ENCODE measurements around the gene AP2B1. TPM values are rescaled to one million over a fixed set of nuclear protein-coding genes. Genes with fewer than 3 reads are reported as not detected.

AP2B1 gene
- total RNA-seq, 1 experiment from 2014 or later, result 217 TPM

- peak overlapping the region in 2 of 3 experiments; percentile 17 to 96; a peak in 3 of 7 replicates for H3K27ac Mint-ChIP-seq
- Histone ChIP-seq H4K20me1 (ENCODE audit: control insufficient read depth, insufficient read depth, insufficient read length) (no peaks in the 10 kb centered on the region), H3K4me2 (ENCODE audit: insufficient read depth, insufficient read length, low read length) (peak overlapping the region; percentile 87), H4K91ac (ENCODE audit: insufficient read length, low read depth, low read length) (no peak overlapping the region), H2BK20ac (ENCODE audit: low read depth, low read length, poor library complexity, severe bottlenecking) (no peak overlapping the region), H3K23ac (ENCODE audit: insufficient read length, low read depth, low read length) (no peak overlapping the region), H3K27ac (ENCODE audit: insufficient read length, low read depth, low read length) (no peak overlapping the region), H2BK120ac (ENCODE audit: low read depth, low read length, poor library complexity, severe bottlenecking) (no peak overlapping the region), H3K27me3 (ENCODE audit: insufficient read depth, low read length) (no peaks in the 10 kb centered on the region), H4K5ac (ENCODE audit: insufficient read length, low read depth, low read length) (no peak overlapping the region), H2BK5ac (ENCODE audit: insufficient read length, low read length) (no peak overlapping the region), H3K79me2 (ENCODE audit: insufficient read depth, low read length) (no peaks in the 10 kb centered on the region), H2BK12ac (ENCODE audit: insufficient read length, low read depth, low read length) (no peak overlapping the region), H4K8ac (replicated peaks; ENCODE audit: insufficient read length, low read depth, low read length) (no peak overlapping the region), H3K23me2 (ENCODE audit: insufficient read length, low read depth, low read length, poor library complexity, severe bottlenecking) (peaks cover 8% of the 10 kb centered on the region), H3K4me1 (ENCODE audit: insufficient read depth, low read length) (no peaks in the 10 kb centered on the region), H3K18ac (ENCODE audit: insufficient read length, low read depth, low read length) (no peak overlapping the region), H3K79me1 (ENCODE audit: insufficient read depth, low read depth, low read length, poor library complexity, severe bottlenecking) (no peaks in the 10 kb centered on the region), H3K9me3 (ENCODE audit: control insufficient read depth, low read depth, low read length) (no peaks in the 10 kb centered on the region), H2BK15ac (ENCODE audit: low read depth, low read length) (no peak overlapping the region), H3K14ac (ENCODE audit: insufficient read depth, low read length) (no peak overlapping the region), H2AFZ (ENCODE audit: low read length) (no peak overlapping the region), H3T11ph (ENCODE audit: low read length) (no peak overlapping the region), H3K9ac (ENCODE audit: extremely low read depth, insufficient read length, low read length) (peak overlapping the region; percentile 36), H2AK5ac (ENCODE audit: insufficient read length, low read length) (no peak overlapping the region), H3K4ac (ENCODE audit: low read depth, low read length) (no peak overlapping the region), H3K56ac (ENCODE audit: insufficient read length, low read depth, low read length) (no peak overlapping the region)
- H3K27me3 Mint-ChIP-seq (ENCODE audit: low read depth), result peaks cover 1% of the 10 kb centered on the region; the same call in 1 of the 2 replicates
- peaks cover 9 to 10% of the 10 kb centered on the region in 2 experiments for H3K4me1 Mint-ChIP-seq
- peaks cover 0 to 20% (median 4%) of the 10 kb centered on the region in 3 experiments; a peak in 3 of 7 replicates for H3K36me3 Mint-ChIP-seq (ENCODE audit: insufficient read depth in 1 of 3, low read depth in 3 of 3)
- no peak for DNase-seq
- H3K4me3 Mint-ChIP-seq, result peak overlapping the region; percentile 94
- WGBS (ENCODE audit: extremely low coverage, insufficient read length, low lambda C conversion rate), result no CpG with 5 or more reads among the region's 8 CpGs
- H3K9me3 Mint-ChIP-seq, result no peaks in the 10 kb centered on the region
- no peak for TF ChIP-seq CTCF (conservative IDR thresholded peaks at IDR 0.05)
These were observed 9.3 kb upstream of the AP2B1 start for GRCh38 chr17:35577830-35578196.

Measured in H9 (cell line).